HL-60 (cell line): ENCODE data around the gene ATAD3C.

Source experiments
- CTCF ChIP-seq: IDR thresholded peaks from one replicate; pipeline ENCODE4 v1.5.1; 2011; ENCODE audit warnings: low read length, control low read depth, inconsistent platforms; ENCODE audit not compliant: insufficient read depth
- SPI1 ChIP-seq: IDR thresholded peaks from 2 replicates; pipeline ENCODE4 v1.6.1; 2012; ENCODE audit warnings: low read depth, mild to moderate bottlenecking, borderline replicate concordance

- TF ChIP-seq SPI1 (no peak), CTCF (no peak)
These were observed 39.7 kb downstream of the ATAD3C start for GRCh38 chr1:1489231-1489630.
